ENCODE data around the gene MMAB. TPM values are rescaled to one million over a fixed set of nuclear protein-coding genes. Genes with fewer than 3 reads are reported as not detected.

MMAB gene
- total RNA-seq, 1 donor from 2014 or later: 24.7 TPM

- Mint-ChIP-seq H3K4me3 (peak overlapping the region; percentile 70), H3K36me3 (no peaks in the 10 kb centered on the region), H3K27me3 (ENCODE audit: insufficient read depth, low read depth) (peaks cover 27% of the 10 kb centered on the region), H3K27ac (peak overlapping the region; percentile 94), H3K4me1 (peaks cover 44% of the 10 kb centered on the region), H3K9me3 (no peaks in the 10 kb centered on the region)
- Histone ChIP-seq H2AFZ (replicated peaks) (no peak overlapping the region), H3K9ac (no peak overlapping the region), H4K20me1 (ENCODE audit: low read depth) (no peaks in the 10 kb centered on the region), H3K27me3 (no peaks in the 10 kb centered on the region), H3K4me1 (peaks cover 52% of the 10 kb centered on the region), H3F3A (ENCODE audit: low read depth) (peaks cover 52% of the 10 kb centered on the region), H3K27ac (no peak overlapping the region), H3K4me3 (no peak overlapping the region), H3K9me3 (ENCODE audit: low read depth) (no peaks in the 10 kb centered on the region), H3K4me2 (peak overlapping the region; percentile 31), H3K36me3 (no peaks in the 10 kb centered on the region), H3K79me2 (ENCODE audit: low read depth) (no peaks in the 10 kb centered on the region)
- TF ChIP-seq CTCF (IDR thresholded peaks at IDR 0.05) (no peak), EZH2phosphoT487 (IDR thresholded peaks at IDR 0.05) (no peak), EZH2 (IDR thresholded peaks at IDR 0.05) (no peak)
- DNase-seq (ENCODE audit: low spot score): no peak
Measured at GRCh38 chr12:109607618-109608017, 34.3 kb upstream of the MMAB start.

GRCh38 chr12:109606320-109607028, 33.2 kb upstream of the MMAB start:
- peak overlapping the region; percentile 29 for H3K4me3 ChIP-seq
- H3K27ac Mint-ChIP-seq: no peak overlapping the region
- H3K4me1 Mint-ChIP-seq: peaks cover 50% of the 10 kb centered on the region

GRCh38 chr12:109605599-109606228, 32.4 kb upstream of the MMAB start:
- Histone ChIP-seq H3K4me3 (peak overlapping the region; percentile 4), H3K27ac (peak overlapping the region; percentile 96), H3K4me2 (peak overlapping the region; percentile 79), H4K20me1 (ENCODE audit: low read depth) (no peaks in the 10 kb centered on the region), H3K27me3 (no peaks in the 10 kb centered on the region), H3K9me3 (ENCODE audit: low read depth) (no peaks in the 10 kb centered on the region), H3K36me3 (no peaks in the 10 kb centered on the region), H3K79me2 (ENCODE audit: low read depth) (no peaks in the 10 kb centered on the region), H2AFZ (replicated peaks) (no peak overlapping the region), H3K9ac (no peak overlapping the region), H3F3A (ENCODE audit: low read depth) (peaks cover 56% of the 10 kb centered on the region), H3K4me1 (peaks cover 56% of the 10 kb centered on the region)
- peak overlapping the region; percentile 17 for H3K27ac Mint-ChIP-seq
- TF ChIP-seq EZH2phosphoT487 (IDR thresholded peaks at IDR 0.05) (no peak), EZH2 (IDR thresholded peaks at IDR 0.05) (no peak), CTCF (IDR thresholded peaks at IDR 0.05) (no peak)
- peaks cover 51% of the 10 kb centered on the region for H3K4me1 Mint-ChIP-seq
- H3K36me3 Mint-ChIP-seq: no peaks in the 10 kb centered on the region
- H3K27me3 Mint-ChIP-seq (ENCODE audit: insufficient read depth, low read depth): peaks cover 28% of the 10 kb centered on the region
- peak; percentile 56 for DNase-seq (ENCODE audit: low spot score)
- H3K4me3 Mint-ChIP-seq: no peak overlapping the region
- no peaks in the 10 kb centered on the region for H3K9me3 Mint-ChIP-seq

More at GRCh38 chr12:109606320-109607028, 33.2 kb upstream of the MMAB start:
- H4K20me1 ChIP-seq (ENCODE audit: low read depth): no peaks in the 10 kb centered on the region
- no peaks in the 10 kb centered on the region for H3K27me3 ChIP-seq
- peak; percentile 98 for DNase-seq (ENCODE audit: low spot score)
- H3K4me2 ChIP-seq: peak overlapping the region; percentile 79
- no peaks in the 10 kb centered on the region for H3K36me3 ChIP-seq
- peak overlapping the region; percentile 78 for H3K4me3 Mint-ChIP-seq
- H3K9me3 Mint-ChIP-seq: no peaks in the 10 kb centered on the region
- no peaks in the 10 kb centered on the region for H3K79me2 ChIP-seq (ENCODE audit: low read depth)
- no peaks in the 10 kb centered on the region for H3K9me3 ChIP-seq (ENCODE audit: low read depth)
- H3K9ac ChIP-seq: no peak overlapping the region
- H2AFZ ChIP-seq (replicated peaks): no peak overlapping the region
- peaks cover 56% of the 10 kb centered on the region for H3K4me1 ChIP-seq
- H3K36me3 Mint-ChIP-seq: no peaks in the 10 kb centered on the region
- H3F3A ChIP-seq (ENCODE audit: low read depth): peaks cover 56% of the 10 kb centered on the region
- H3K27me3 Mint-ChIP-seq (ENCODE audit: insufficient read depth, low read depth): peaks cover 29% of the 10 kb centered on the region
- peak overlapping the region; percentile 96 for H3K27ac ChIP-seq
- TF ChIP-seq CTCF (IDR thresholded peaks at IDR 0.05): no peak
- no peak for TF ChIP-seq EZH2 (IDR thresholded peaks at IDR 0.05)
- peak; percentile 36 for TF ChIP-seq EZH2phosphoT487 (IDR thresholded peaks at IDR 0.05)
